Neural progenitor cell (in vitro differentiated cells): Measurements from ENCODE around the gene DENND2A. TPM values are rescaled to one million over a fixed set of nuclear protein-coding genes. Genes with fewer than 3 reads are reported as not detected.
"Not testable (repeated sequence)": the region's sequence is repeated elsewhere in the genome, so short reads cannot be mapped to it uniquely, and the experiment has no call there.

Experiments
- DNase-seq: peaks from one replicate; pipeline ENCODE4 v3.0.0-alpha.2; 2016; ENCODE audit warnings: low spot score
- H2AFZ ChIP-seq: fragments of 200-600 bp; sonication (generic); replicated peaks from 2 replicates; pipeline ENCODE4 v1.6.1; 2016; ENCODE audit warnings: antibody characterized with exemption
- H3F3A ChIP-seq: fragments of 200-600 bp; sonication (generic); 2 replicates; pipeline ENCODE4 v1.6.1; 2016; ENCODE audit warnings: antibody characterized with exemption, low read depth
- H3K27ac ChIP-seq: fragments of 200-600 bp; sonication (generic); 2 replicates; pipeline ENCODE4 v1.5.1; 2016; ENCODE audit warnings: mild to moderate bottlenecking
- H3K27me3 ChIP-seq: fragments of 200-600 bp; sonication (generic); 2 replicates; pipeline ENCODE4 v1.6.1; 2016; ENCODE audit warnings: mild to moderate bottlenecking, moderate library complexity
- H3K36me3 ChIP-seq: fragments of 200-600 bp; sonication (generic); 2 replicates; pipeline ENCODE4 v1.5.1; 2016
- H3K4me1 ChIP-seq: fragments of 200-600 bp; sonication (generic); 2 replicates; pipeline ENCODE4 v1.6.1; 2016; ENCODE audit warnings: mixed run types
- H3K4me2 ChIP-seq: fragments of 200-600 bp; sonication (generic); 2 replicates; pipeline ENCODE4 v1.6.1; 2016
- H3K4me3 ChIP-seq: fragments of 200-600 bp; sonication (generic); 2 replicates; pipeline ENCODE4 v1.5.1; 2016
- H3K79me2 ChIP-seq: fragments of 200-600 bp; sonication (generic); 2 replicates; pipeline ENCODE4 v1.6.1; 2016; ENCODE audit warnings: low read depth
- H3K9ac ChIP-seq: fragments of 200-600 bp; sonication (generic); 2 replicates; pipeline ENCODE4 v1.6.1; 2016
- H3K9me3 ChIP-seq: fragments of 200-600 bp; sonication (generic); 2 replicates; pipeline ENCODE4 v1.5.1; 2016; ENCODE audit warnings: low read depth
- H4K20me1 ChIP-seq: fragments of 200-600 bp; sonication (generic); 2 replicates; pipeline ENCODE4 v1.6.1; 2016; ENCODE audit warnings: low read depth
- H3K27ac Mint-ChIP-seq: 3 replicates; pipeline ENCODE4 v1.8.0; 2021; ENCODE audit warnings: mixed read lengths
- H3K27me3 Mint-ChIP-seq: 2 replicates; pipeline ENCODE4 v1.8.0; 2022; ENCODE audit warnings: low read depth, mild to moderate bottlenecking, inconsistent platforms, moderate library complexity, mixed read lengths; ENCODE audit not compliant: insufficient read depth
- H3K36me3 Mint-ChIP-seq: 3 replicates; pipeline ENCODE4 v1.8.0; 2021; ENCODE audit warnings: mixed read lengths
- H3K4me1 Mint-ChIP-seq: 3 replicates; pipeline ENCODE4 v1.8.0; 2021; ENCODE audit warnings: mixed read lengths
- H3K4me3 Mint-ChIP-seq: 3 replicates; pipeline ENCODE4 v1.8.0; 2021; ENCODE audit warnings: mild to moderate bottlenecking, moderate library complexity, mixed read lengths
- H3K9me3 Mint-ChIP-seq: 3 replicates; pipeline ENCODE4 v1.8.0; 2020; ENCODE audit warnings: mixed read lengths
- CTCF ChIP-seq: fragments of 200-600 bp; sonication (generic); IDR thresholded peaks from 2 replicates; pipeline ENCODE4 v1.5.1; 2017; ENCODE audit warnings: antibody characterized with exemption, mild to moderate bottlenecking
- EZH2 ChIP-seq: fragments of 200-600 bp; sonication (generic); IDR thresholded peaks from 2 replicates; pipeline ENCODE4 v1.6.1; 2017; ENCODE audit warnings: antibody characterized with exemption, mild to moderate bottlenecking, moderate library complexity
- EZH2phosphoT487 ChIP-seq: fragments of 200-600 bp; sonication (generic); IDR thresholded peaks from 2 replicates; pipeline ENCODE4 v1.6.1; 2017; ENCODE audit warnings: antibody characterized with exemption
- total RNA-seq: library from RNA; depleted of rRNA; stranded (reverse); fragments of >200 nt; gene quantifications from 2 replicates; pipeline ENCODE4 v1.2.3, GENCODE V29; 2015; ENCODE audit warnings: low replicate concordance

DENND2A gene
- total RNA-seq, 1 donor from 2014 or later = 27.0 TPM

DNA sequence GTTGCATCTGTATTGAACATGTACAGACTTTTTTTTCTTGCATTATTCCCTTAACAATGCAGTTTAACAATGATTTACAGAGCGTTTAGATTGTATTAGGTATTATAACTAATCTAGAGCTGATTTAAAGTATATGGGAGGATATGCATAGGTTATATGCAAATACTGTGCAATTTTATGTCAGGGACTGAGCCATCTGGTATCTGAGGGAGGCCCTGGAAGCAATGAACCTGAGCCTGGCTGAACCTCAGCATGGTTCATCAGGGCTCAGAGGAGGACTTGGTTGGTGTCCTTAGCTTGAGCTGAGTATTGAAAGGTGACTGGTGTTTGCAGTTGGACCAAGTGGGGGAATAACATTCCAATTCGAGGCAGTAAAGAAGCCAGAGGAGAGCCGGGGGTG, 36.9 kb upstream of the DENND2A start:
- no peak overlapping the region for H3K9ac ChIP-seq
- H3K4me1 ChIP-seq = peaks cover under 1% of the 10 kb centered on the region
- Mint-ChIP-seq H3K4me3 (no peak overlapping the region), H3K36me3 (no peaks in the 10 kb centered on the region), H3K27me3 (peaks cover 14% of the 10 kb centered on the region), H3K9me3 (no peaks in the 10 kb centered on the region), H3K27ac (no peak overlapping the region), H3K4me1 (peaks cover 11% of the 10 kb centered on the region)
- H3K79me2 ChIP-seq = no peaks in the 10 kb centered on the region
- TF ChIP-seq CTCF = no peak
- TF ChIP-seq EZH2 = no peak
- TF ChIP-seq EZH2phosphoT487 = no peak
- no peak overlapping the region for H3K4me2 ChIP-seq
- no peaks in the 10 kb centered on the region for H3K36me3 ChIP-seq
- no peak overlapping the region for H2AFZ ChIP-seq
- DNase-seq = no peak
- no peak overlapping the region for H3K4me3 ChIP-seq
- H4K20me1 ChIP-seq = no peaks in the 10 kb centered on the region
- no peaks in the 10 kb centered on the region for H3K9me3 ChIP-seq
- H3K27ac ChIP-seq = no peak overlapping the region
- peaks cover 25% of the 10 kb centered on the region for H3F3A ChIP-seq
- H3K27me3 ChIP-seq = peaks cover 22% of the 10 kb centered on the region

DNA sequence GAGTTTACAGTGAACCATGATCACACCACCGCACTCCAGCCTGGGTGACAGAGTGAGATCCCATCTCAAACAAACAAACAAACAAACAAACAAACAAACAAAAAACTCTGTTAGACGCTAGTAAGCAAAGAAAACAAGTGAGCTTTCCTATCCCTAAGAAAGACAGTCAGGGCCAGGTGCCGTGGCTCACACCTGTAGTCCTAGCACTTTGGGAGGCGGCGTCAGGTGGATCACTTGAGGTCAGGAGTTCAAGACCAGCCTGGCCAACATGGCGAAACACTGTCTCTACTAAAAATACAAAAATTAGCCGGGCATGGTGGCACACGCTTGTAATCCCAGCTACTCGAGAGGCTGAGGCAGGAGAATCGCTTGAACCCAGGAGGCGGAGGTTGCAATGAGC, 36.3 kb upstream of the DENND2A start:
- Histone ChIP-seq H3K27me3 (peaks cover 27% of the 10 kb centered on the region), H3F3A (peaks cover 25% of the 10 kb centered on the region)
- H3K4me1 Mint-ChIP-seq = peaks cover 16% of the 10 kb centered on the region
- H3K27ac Mint-ChIP-seq, H3K4me1 ChIP-seq, H4K20me1 ChIP-seq, H3K27ac ChIP-seq, H3K4me3 ChIP-seq, H3K4me2 ChIP-seq, H3K4me3 Mint-ChIP-seq, DNase-seq, H3K9ac ChIP-seq, H3K9me3 Mint-ChIP-seq, H3K36me3 Mint-ChIP-seq, H3K36me3 ChIP-seq, H2AFZ ChIP-seq, H3K79me2 ChIP-seq, H3K9me3 ChIP-seq: not testable (repeated sequence)
- H3K27me3 Mint-ChIP-seq = peaks cover 19% of the 10 kb centered on the region

GRCh38 chr7:140676306-140676705, 35.7 kb upstream of the DENND2A start:
- no peak overlapping the region for H3K9ac ChIP-seq
- no peak overlapping the region for H2AFZ ChIP-seq
- H3K4me3 Mint-ChIP-seq = no peak overlapping the region
- no peak overlapping the region for H3K4me3 ChIP-seq
- H3K4me2 ChIP-seq = no peak overlapping the region
- no peaks in the 10 kb centered on the region for H3K9me3 Mint-ChIP-seq
- no peak overlapping the region for H3K27ac ChIP-seq
- peaks cover 18% of the 10 kb centered on the region for H3K4me1 Mint-ChIP-seq
- peaks cover 25% of the 10 kb centered on the region for H3F3A ChIP-seq
- TF ChIP-seq EZH2 (no peak), EZH2phosphoT487 (no peak), CTCF (no peak)
- peaks cover 6% of the 10 kb centered on the region for H3K4me1 ChIP-seq
- H3K27me3 Mint-ChIP-seq = peaks cover 19% of the 10 kb centered on the region
- H3K36me3 Mint-ChIP-seq = peaks cover 2% of the 10 kb centered on the region
- H4K20me1 ChIP-seq = no peaks in the 10 kb centered on the region
- H3K9me3 ChIP-seq = no peaks in the 10 kb centered on the region
- no peaks in the 10 kb centered on the region for H3K36me3 ChIP-seq
- H3K27me3 ChIP-seq = peaks cover 29% of the 10 kb centered on the region
- H3K79me2 ChIP-seq = no peaks in the 10 kb centered on the region
- DNase-seq = no peak
- H3K27ac Mint-ChIP-seq = no peak overlapping the region

DNA sequence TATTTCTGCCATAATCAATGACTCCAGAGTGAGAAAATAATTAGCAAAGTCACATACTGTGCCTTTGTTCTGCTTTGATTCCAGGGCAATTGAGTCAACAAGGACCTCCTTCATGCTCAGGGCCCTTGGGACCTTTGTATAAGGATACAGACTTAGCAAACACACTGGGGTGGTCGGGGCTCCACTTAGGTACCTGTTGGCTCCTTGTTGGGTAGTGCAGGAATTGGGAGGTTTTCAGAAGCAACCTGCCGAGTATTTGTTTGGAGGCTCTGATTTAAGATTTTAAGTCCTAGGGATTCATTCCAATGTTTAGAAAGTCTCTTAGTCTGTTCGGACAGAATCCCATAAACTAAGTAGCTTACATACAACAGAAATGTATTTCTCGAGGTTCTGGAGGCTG, 35.1 kb upstream of the DENND2A start:
- Mint-ChIP-seq H3K36me3 (peaks cover 2% of the 10 kb centered on the region), H3K9me3 (no peaks in the 10 kb centered on the region), H3K4me1 (peaks cover 16% of the 10 kb centered on the region), H3K27me3 (peaks cover 17% of the 10 kb centered on the region), H3K4me3 (peak overlapping the region; percentile 67), H3K27ac (no peak overlapping the region)
- no peak for DNase-seq
- H3K9ac ChIP-seq = no peak overlapping the region
- TF ChIP-seq EZH2phosphoT487 = no peak
- TF ChIP-seq CTCF = no peak
- no peak for TF ChIP-seq EZH2
- H2AFZ ChIP-seq = no peak overlapping the region
- peaks cover 25% of the 10 kb centered on the region for H3F3A ChIP-seq
- no peak overlapping the region for H3K27ac ChIP-seq
- no peaks in the 10 kb centered on the region for H3K9me3 ChIP-seq
- H3K4me1 ChIP-seq = peaks cover 6% of the 10 kb centered on the region
- H3K4me2 ChIP-seq = no peak overlapping the region
- H3K4me3 ChIP-seq = no peak overlapping the region
- H3K79me2 ChIP-seq = no peaks in the 10 kb centered on the region
- H3K27me3 ChIP-seq = peaks cover 29% of the 10 kb centered on the region
- H4K20me1 ChIP-seq = no peaks in the 10 kb centered on the region
- no peaks in the 10 kb centered on the region for H3K36me3 ChIP-seq
